ENCODE results near the gene TREH. TPM values are rescaled to one million over a fixed set of nuclear protein-coding genes. Genes with fewer than 3 reads are reported as not detected.

TREH gene
- total RNA-seq, 1 donor from 2014 or later, result not detected

DNA sequence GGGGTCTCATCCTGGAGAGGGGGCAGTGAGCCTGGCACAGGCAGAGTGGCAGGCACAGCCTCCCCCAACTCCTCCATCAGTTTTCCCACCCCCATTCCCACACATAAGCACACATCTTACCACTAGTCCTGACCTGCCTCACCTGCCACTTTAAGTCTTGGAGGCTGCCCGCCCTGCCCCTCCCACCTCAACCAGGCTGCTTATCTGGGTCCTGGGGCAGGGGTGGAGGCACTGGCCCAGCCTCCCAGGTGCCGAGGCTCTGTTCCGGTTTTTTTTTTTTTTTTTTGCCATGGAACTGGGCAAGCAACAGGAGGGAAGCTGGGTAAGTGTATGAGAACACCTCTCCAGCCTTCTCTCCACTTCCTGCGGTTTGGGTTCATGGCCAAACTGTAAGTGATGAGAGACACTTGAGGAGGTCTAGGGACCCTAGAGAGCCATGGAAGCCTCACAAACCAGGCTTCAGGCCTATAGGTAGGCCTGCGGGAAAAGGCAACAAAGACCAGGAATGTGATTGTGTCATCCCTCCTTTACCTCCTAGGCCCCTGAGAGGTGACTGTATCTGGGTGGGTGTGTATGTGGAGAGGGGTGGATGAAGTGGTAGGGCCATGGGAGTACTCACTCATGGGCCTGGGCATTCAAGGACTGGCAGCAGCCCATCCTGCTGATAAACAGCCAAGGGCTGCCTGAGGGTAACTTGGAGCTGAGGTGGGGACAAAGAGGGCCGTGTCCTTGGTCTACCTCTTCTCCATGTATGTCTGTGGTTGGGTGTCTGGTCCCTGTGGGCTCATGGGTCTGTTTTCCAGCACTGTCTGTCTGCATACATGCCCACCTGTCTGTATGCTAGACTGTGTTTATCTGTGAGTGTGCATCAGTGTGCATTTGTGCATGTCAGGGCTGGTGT is 49.4 kb downstream of the TREH start:
- no peak for DNase-seq (ENCODE audit: low read depth)

DNA sequence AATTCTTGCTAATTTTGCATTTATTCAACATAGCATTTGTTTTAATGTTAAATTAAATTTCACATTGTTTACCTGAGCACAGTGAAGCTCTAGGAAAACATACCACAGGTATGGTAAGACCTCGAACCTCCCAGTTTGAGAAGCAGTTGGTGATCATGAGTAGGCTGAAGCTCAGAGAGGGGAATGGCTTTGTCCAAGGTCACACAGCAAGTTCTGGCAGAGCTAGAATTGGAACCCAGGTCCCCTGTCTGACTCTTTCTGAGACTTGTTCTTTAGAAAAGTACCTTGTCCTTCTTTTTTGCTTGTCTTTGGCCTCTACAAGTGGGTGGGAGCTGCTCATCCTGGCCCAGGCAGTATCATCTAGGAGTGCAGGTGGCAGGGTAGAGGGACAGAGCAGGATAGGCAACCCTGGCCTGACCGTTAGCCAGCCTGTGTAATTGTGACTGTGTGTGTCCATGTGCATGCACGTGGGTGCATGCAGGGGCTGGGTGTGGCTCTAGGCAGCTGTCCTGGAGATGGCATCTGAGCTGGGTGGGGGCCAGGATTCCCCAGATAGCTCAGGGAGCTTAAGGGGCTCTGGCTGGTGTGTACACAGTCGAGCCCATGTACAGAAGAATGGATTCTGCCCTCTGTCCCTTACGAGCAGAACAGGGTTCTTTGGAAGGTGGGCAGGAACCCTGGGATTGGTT is 50.4 kb downstream of the TREH start:
- DNase-seq (ENCODE audit: low read depth), result peak; percentile 91

DNA sequence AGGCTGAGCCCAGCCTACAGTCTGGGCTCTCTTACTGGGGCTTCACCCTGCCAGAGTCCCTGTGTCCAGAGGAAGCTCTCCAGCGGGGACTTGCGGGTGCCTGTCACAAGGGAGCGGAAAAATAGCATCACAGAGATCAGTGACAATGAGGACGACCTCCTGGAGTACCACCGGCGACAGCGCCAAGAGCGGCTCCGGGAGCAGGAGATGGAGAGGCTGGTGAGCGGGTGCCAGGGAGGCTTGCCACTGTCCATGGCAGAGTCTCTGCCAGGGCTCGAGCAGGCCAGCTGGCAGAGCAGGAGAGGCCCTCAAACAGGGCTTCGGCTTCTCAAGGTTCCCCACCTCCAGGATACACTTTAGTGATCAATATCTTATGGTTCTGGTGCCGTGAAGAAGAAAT is 51.0 kb downstream of the TREH start:
- no peak for DNase-seq (ENCODE audit: low read depth)

GRCh38 chr11:118628031-118628430 is 51.4 kb downstream of the TREH start:
- no peak for DNase-seq (ENCODE audit: low read depth)

DNA sequence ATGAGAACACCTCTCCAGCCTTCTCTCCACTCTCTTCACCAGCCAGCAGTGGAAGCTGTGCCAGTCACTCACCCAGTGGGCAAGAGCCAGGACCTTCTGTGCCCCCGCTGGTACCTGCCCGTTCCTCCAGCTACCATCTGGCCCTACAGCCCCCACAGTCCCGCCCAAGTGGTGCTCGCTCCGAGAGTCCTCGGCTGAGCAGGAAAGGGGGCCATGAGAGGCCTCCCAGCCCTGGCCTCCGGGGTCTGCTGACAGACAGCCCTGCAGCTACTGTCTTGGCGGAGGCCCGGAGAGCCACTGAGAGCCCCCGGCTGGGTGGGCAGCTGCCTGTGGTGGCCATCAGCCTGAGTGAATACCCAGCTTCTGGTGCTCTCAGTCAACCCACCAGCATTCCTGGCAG is 51.9 kb downstream of the TREH start:
- no peak for DNase-seq (ENCODE audit: low read depth)

GRCh38 chr11:118625976-118626375 is 53.5 kb downstream of the TREH start:
- DNase-seq (ENCODE audit: low read depth), result no peak

DNA sequence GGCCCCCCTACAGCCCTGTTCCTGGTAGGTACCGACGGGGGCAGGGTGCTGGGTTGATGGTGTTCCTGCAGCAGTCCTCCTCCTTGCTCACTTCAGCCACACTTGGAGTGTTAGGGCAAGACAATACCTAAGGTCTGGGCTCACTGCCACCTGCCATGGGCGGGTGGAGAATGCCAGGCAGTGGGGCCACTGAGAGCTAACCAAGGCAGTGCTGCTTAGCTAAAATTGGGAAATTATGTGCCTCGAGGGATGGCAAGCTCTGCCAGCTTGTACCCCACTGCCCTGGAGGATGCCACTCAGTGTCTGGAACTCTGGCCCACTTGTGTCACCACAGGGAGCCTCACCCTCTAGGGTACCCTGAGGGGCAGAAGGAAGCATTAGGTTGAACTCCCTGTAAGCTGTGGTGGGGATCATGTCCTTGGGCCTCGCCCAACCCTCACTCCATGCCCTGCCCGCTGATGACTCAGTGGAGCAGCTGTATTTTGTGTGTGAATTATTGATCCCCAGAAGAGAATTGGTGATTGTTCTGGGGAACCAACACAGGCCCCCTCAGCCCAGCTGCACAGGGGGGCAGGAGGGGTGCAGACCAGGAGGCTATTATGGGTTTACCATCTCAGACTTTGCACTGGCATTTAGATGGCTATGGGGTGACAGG is 54.3 kb downstream of the TREH start:
- peak; percentile 61 for DNase-seq (ENCODE audit: low read depth)

DNA sequence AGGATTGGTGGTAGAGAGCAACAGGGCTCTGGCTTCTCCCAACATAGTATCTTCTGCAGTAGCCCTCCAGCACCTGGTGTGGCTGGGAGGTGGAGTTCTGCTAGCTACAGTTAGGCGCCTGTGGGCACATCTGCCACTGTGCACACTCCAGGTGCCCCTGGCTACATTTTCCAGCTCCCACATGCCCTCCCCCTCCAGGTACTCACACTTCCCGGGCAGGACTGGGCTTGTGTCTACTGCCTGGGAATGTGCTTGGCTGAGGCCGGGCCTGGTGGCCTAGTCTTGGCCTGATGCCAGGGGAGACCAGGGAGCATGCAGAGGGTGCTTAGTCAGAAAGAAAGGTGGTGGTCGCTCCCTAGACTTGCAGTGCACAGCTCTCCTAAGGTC is 56.2 kb downstream of the TREH start:
- DNase-seq (ENCODE audit: low read depth), result no peak

DNA sequence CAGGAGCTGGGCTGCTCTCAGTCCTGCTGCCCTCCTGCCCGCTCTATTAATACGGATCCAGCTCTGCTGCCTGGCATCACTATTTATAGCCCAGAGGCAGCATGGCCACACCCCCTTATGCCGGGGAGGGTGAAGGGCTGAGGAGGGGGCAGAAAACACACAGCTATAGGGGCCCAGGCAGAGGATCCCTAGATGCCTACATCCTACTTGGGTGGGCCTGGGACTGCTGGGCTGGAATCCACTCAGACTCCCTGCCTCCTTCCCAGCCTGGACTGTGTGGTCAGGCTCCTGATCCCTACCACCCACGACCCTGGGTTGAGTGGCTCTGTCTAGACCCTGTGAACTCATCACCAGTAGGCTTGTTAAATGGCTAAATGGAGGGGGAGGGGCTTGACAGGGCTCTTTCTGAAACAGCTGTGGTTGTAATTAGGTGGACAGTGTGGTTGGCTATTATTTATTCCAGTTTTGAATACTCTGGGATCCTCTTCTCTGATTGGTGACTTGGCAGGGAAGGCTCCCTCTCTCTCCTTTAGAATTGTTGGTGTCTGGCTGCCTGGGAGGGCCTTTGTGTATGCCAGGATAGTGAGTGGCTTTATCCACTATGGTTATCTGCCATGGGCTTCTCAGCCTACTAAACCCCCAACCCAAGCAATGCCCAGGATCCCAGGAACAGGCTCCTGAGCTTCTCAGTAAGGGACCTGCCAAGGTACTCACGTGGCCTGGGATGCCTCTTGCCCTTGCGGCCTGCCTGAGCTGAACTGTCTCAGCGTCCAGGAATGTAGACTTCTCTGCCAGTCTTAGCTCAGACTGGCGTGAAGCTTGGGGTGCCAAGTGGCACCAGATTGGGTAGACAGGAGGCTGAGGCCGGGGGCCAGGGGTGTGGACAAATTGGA is 56.8 kb downstream of the TREH start:
- peak; percentile 97 for DNase-seq (ENCODE audit: low read depth)

DNA sequence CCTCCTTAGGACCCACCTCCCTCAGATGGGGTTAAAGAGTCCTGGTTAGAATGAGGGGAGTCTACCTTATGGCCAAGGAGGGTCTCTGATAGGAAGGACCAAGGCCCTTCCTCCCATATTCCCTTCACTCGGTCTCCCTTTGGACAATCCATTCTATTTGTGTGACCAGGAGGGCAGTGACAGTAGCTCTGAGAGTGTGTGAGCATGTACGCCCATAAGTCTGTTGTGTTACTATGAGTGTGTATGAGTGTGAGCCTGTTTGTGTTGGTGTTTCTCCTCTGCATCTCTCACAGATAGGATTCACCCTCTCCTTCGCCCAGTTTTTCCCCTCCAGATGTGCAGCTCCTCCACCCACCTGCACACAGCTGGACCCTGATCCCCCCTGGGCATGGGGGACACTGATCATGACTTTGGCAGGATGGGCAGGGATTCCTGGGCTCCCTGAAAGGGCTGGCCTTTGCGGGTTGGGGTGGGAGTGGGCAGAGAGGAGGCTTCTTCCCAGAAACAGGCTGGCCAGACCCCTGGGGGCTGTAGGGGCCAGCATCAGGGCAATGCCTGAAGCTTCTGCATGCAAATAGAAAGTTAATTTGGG is 57.6 kb downstream of the TREH start:
- no peak for DNase-seq (ENCODE audit: low read depth)

DNA sequence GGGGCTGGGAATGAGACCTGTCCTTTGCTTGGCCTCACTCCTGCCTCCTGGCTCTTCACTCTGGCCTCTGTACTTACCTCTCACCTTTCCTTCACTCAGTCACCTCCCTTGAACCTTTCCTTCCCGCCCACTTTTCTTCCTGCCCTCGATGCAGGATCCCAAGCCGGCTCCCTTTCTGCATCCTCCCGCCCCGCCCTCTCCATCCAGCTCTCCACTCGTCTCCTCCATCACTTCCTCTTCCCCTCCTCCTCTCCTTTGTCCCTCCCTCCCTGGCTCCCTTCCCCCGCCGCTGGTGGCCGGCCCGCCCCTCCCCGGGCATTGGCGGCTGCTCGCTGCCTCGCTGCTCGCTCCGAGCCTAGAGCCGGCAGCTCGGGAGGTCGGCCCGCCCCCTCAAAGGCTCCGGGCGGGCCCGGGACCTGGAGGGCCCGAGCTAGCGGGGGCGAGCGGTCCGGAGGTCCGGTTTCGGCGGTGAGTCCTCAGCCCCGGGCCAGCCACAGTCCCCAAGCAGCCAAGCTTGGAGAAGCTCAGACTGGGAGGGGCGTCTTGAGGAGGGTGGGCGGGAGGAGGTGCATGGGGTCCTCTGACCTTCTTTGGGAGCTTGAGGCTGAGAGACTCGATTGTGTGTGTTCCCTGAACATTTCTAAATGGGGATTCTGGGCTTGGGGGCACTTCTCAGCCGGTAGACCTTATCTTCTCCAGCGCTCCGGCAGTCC is 58.2 kb downstream of the TREH start:
- peak; percentile 93 for DNase-seq (ENCODE audit: low read depth)

DNA sequence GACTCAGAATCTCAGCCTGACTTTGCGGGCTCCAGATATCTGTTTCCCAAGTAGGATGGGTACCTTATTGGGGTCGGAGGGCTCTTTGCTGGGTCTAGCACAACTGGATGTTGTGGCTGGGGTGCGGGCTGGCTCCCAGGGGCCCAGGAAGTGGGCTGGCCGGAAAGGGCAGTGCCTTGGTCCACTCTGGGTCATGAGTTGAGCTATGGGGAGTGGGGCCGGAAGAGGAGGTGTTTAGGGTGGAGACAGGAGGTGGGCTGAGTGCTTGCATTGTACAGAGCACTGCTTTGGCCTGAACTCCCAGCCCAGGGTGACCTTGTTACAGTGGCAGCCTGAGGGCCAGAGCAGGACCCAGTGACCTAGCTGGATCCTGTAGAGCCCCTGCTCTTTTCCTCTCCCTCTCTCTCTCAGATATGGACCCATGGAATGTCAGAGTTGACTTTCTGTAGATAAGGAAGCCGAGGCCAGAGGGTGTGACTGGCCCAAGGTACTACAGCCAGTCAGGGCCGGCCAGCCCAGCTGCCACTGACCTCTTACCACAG is 58.9 kb downstream of the TREH start:
- DNase-seq (ENCODE audit: low read depth), result no peak

GRCh38 chr11:118619444-118620197 is 59.8 kb downstream of the TREH start:
- peak; percentile 92 for DNase-seq (ENCODE audit: low read depth)

- DNase-seq (ENCODE audit: low read depth), result peak; percentile 96
These were observed 60.5 kb downstream of the TREH start for GRCh38 chr11:118618991-118619375.

- DNase-seq (ENCODE audit: low read depth), result peak; percentile 63
These were observed 61.1 kb downstream of the TREH start for GRCh38 chr11:118618115-118618990.

DNA sequence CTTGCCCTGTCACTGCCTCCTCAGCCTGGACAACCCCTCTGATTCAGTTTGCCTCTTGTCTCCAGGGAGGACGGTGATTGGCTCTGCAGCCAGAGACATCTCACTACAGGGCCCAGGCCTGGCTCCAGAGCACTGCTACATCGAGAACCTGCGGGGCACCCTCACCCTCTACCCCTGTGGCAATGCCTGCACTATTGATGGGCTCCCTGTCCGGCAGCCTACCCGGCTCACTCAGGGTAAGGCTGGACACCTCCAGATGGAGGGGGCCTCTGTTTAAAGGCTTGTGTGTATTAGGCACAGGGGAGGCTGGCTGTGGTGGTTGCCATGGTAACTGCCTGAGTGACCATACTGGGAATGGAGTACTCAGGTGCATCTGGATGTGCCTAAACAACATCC is 63.5 kb downstream of the TREH start:
- no peak for DNase-seq (ENCODE audit: low read depth)

GRCh38 chr11:118615282-118615975 is 64.0 kb downstream of the TREH start:
- DNase-seq (ENCODE audit: low read depth), result no peak
